Panc1 (cell line): ENCODE measurements around the gene NOL9. TPM values are rescaled to one million over a fixed set of nuclear protein-coding genes. Genes with fewer than 3 reads are reported as not detected.
A peak's percentile ranks its signal among the peaks of the same experiment; 100 is the strongest.

Experiments
- ATAC-seq: fragments of 200-7000 bp; cut with Tn5 transposase; 2 replicates; pipeline ENCODE4 v1.9.1; 2020; ENCODE audit warnings: mild to moderate bottlenecking, moderate library complexity
- BruUV-seq: library from RNA; stranded (reverse); fragments of 400-500 nt; replicated peaks from 2 replicates; lab custom pipeline; 2021; lab: Mats Ljungman, UMichigan
- CTCF ChIA-PET: fragments of 300-600 bp; sonication (Branson Sonifier 250); formaldehyde crosslinking; loops from one replicate; lab custom pipeline; 2022; ENCODE audit warnings: antibody characterized with exemption; lab: Charles Lee
- POLR2A ChIA-PET: fragments of 300-600 bp; sonication (Branson Sonifier 250); formaldehyde crosslinking; loops from one replicate; lab custom pipeline; 2022; ENCODE audit warnings: antibody characterized with exemption; lab: Charles Lee
- DNase-seq: peaks from one replicate; pipeline ENCODE4 v3.0.0-alpha.2; 2010; ENCODE audit warnings: low read depth, low spot score
- H3K27ac ChIP-seq: 2 replicates; pipeline ENCODE4 v1.5.1; 2011; ENCODE audit warnings: mild to moderate bottlenecking, low read length, inconsistent platforms
- H3K27me3 ChIP-seq: fragments of 200-500 bp; sonication (Bioruptor generic); 2 replicates; pipeline ENCODE4 v1.6.0; 2014; ENCODE audit warnings: low read length, inconsistent platforms; ENCODE audit not compliant: control insufficient read depth, insufficient read depth
- H3K36me3 ChIP-seq: fragments of 200-500 bp; sonication (Bioruptor generic); 2 replicates; pipeline ENCODE4 v1.5.1; 2014; ENCODE audit warnings: inconsistent platforms, mild to moderate bottlenecking, low read length, moderate library complexity; ENCODE audit not compliant: control insufficient read depth, insufficient read depth
- H3K4me1 ChIP-seq: 2 replicates; pipeline ENCODE4 v1.5.1; 2011; ENCODE audit warnings: inconsistent platforms, mild to moderate bottlenecking, low read length, moderate library complexity; ENCODE audit not compliant: control insufficient read depth, insufficient read depth
- H3K4me3 ChIP-seq, 2 experiments: 2 replicates each; pipeline ENCODE4 v1.5.1; 2011 to 2012; ENCODE audit warnings: low read depth in 2 of 2, low read length in 2 of 2, mild to moderate bottlenecking in 2 of 2, inconsistent platforms in 1 of 2, moderate library complexity in 1 of 2
- H3K9me3 ChIP-seq: fragments of 200-500 bp; sonication (Bioruptor generic); 2 replicates; pipeline ENCODE4 v1.5.1; 2014; ENCODE audit warnings: low read depth, mild to moderate bottlenecking, inconsistent platforms, low read length, moderate library complexity; ENCODE audit not compliant: control insufficient read depth, insufficient read depth
- POLR2AphosphoS5 ChIP-seq: IDR thresholded peaks from 2 replicates; pipeline ENCODE4 v1.6.1; 2012; ENCODE audit warnings: mild to moderate bottlenecking, low read depth, low read length, moderate library complexity
- SIN3A ChIP-seq: IDR thresholded peaks from 2 replicates; pipeline ENCODE4 v1.6.1; 2012; ENCODE audit warnings: low read depth, mild to moderate bottlenecking, low read length, moderate library complexity, borderline replicate concordance; ENCODE audit not compliant: insufficient read depth
- TCF7L2 ChIP-seq: IDR thresholded peaks from 2 replicates; pipeline ENCODE4 v1.6.1; 2011; ENCODE audit warnings: mild to moderate bottlenecking, low read depth, low read length, inconsistent platforms
- in situ Hi-C: cut with HindIII; loops from 2 replicates; pipeline ENCODE4 v1.10.0; 2016; ENCODE audit warnings: low sequenced_read_pairs, low pct_unique_long_range_greater_than_20kb
- intact Hi-C: fragments of 100-400 bp; cut with micrococcal nuclease; formaldehyde crosslinking; loops from one replicate; pipeline ENCODE4 v1.10.0; 2022; ENCODE audit not compliant: unreplicated experiment
- total RNA-seq: library from RNA; stranded (reverse); gene quantifications from one replicate; pipeline ENCODE4 v1.2.1, GENCODE V29; 2021; ENCODE audit not compliant: unreplicated experiment
- TF ChIP-seq, protein P1 (sequence below): fragments of 450-650 bp; IDR thresholded peaks from 2 replicates; pipeline ENCODE4 v1.5.1; 2017; ENCODE audit warnings: mild to moderate bottlenecking
- TF ChIP-seq, protein P2 (sequence below), 2 experiments: IDR thresholded peaks; 2 replicates each; pipeline ENCODE4 v1.6.1; 2011 to 2012; ENCODE audit warnings: low read depth in 2 of 2, control low read depth in 1 of 2, low read length in 1 of 2, mild to moderate bottlenecking in 1 of 2, moderate library complexity in 1 of 2; ENCODE audit not compliant: insufficient read depth in 1 of 2

The NOL9 gene
- total RNA-seq, 1 experiment from 2014 or later: 46.4 TPM

- CTCF ChIA-PET: no interaction called here
- POLR2A ChIA-PET: no interaction called here
- in situ Hi-C loops (no loop called here), intact Hi-C loops (no loop called here)
- Histone ChIP-seq H3K4me1 (peaks cover 23% of the 10 kb centered on the region), H3K9me3 (no peaks in the 10 kb centered on the region), H3K27me3 (no peaks in the 10 kb centered on the region), H3K27ac (no peak overlapping the region), H3K4me3 (no peak overlapping the region), H3K36me3 (peaks cover 7% of the 10 kb centered on the region; the same call in 1 of the 2 replicates)
- BruUV-seq: no TSS peak
- DNase-seq (no peak), ATAC-seq (no peak)
- TF ChIP-seq TCF7L2 (no peak), SIN3A (no peak), POLR2AphosphoS5 (no peak)
- TF ChIP-seq, protein P1, sequence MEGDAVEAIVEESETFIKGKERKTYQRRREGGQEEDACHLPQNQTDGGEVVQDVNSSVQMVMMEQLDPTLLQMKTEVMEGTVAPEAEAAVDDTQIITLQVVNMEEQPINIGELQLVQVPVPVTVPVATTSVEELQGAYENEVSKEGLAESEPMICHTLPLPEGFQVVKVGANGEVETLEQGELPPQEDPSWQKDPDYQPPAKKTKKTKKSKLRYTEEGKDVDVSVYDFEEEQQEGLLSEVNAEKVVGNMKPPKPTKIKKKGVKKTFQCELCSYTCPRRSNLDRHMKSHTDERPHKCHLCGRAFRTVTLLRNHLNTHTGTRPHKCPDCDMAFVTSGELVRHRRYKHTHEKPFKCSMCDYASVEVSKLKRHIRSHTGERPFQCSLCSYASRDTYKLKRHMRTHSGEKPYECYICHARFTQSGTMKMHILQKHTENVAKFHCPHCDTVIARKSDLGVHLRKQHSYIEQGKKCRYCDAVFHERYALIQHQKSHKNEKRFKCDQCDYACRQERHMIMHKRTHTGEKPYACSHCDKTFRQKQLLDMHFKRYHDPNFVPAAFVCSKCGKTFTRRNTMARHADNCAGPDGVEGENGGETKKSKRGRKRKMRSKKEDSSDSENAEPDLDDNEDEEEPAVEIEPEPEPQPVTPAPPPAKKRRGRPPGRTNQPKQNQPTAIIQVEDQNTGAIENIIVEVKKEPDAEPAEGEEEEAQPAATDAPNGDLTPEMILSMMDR: no peak
- TF ChIP-seq, protein P2, sequence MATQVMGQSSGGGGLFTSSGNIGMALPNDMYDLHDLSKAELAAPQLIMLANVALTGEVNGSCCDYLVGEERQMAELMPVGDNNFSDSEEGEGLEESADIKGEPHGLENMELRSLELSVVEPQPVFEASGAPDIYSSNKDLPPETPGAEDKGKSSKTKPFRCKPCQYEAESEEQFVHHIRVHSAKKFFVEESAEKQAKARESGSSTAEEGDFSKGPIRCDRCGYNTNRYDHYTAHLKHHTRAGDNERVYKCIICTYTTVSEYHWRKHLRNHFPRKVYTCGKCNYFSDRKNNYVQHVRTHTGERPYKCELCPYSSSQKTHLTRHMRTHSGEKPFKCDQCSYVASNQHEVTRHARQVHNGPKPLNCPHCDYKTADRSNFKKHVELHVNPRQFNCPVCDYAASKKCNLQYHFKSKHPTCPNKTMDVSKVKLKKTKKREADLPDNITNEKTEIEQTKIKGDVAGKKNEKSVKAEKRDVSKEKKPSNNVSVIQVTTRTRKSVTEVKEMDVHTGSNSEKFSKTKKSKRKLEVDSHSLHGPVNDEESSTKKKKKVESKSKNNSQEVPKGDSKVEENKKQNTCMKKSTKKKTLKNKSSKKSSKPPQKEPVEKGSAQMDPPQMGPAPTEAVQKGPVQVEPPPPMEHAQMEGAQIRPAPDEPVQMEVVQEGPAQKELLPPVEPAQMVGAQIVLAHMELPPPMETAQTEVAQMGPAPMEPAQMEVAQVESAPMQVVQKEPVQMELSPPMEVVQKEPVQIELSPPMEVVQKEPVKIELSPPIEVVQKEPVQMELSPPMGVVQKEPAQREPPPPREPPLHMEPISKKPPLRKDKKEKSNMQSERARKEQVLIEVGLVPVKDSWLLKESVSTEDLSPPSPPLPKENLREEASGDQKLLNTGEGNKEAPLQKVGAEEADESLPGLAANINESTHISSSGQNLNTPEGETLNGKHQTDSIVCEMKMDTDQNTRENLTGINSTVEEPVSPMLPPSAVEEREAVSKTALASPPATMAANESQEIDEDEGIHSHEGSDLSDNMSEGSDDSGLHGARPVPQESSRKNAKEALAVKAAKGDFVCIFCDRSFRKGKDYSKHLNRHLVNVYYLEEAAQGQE (IDR thresholded peaks at IDR 0.05; ENCODE audit: insufficient read depth in 1 of 2, low read depth in 2 of 2, low read length in 1 of 2): no peak
Observed at GRCh38 chr1:6582370-6582769, 28.1 kb upstream of the NOL9 start.

- Histone ChIP-seq H3K27ac (no peak overlapping the region), H3K4me3 (0 out of 4 replicates have a peak overlapping the region, but pooled peaks of 1 of the 2 experiments have one; percentile 5), H3K27me3 (no peaks in the 10 kb centered on the region), H3K36me3 (peaks cover 7% of the 10 kb centered on the region; the same call in 1 of the 2 replicates), H3K4me1 (peaks cover 23% of the 10 kb centered on the region), H3K9me3 (no peaks in the 10 kb centered on the region)
- CTCF ChIA-PET: interaction anchor here (0.6 kb wide), 1 partner anchor 41 kb away, joined by 7 read pairs; no protein-coding TSS in a partner anchor
- intact Hi-C loops (no loop called here), in situ Hi-C loops (no loop called here)
- POLR2A ChIA-PET: no interaction called here
- DNase-seq (no peak), ATAC-seq (no peak)
- BruUV-seq: no TSS peak
- TF ChIP-seq SIN3A (no peak), TCF7L2 (no peak), POLR2AphosphoS5 (no peak)
- TF ChIP-seq, protein P2 (IDR thresholded peaks at IDR 0.05; ENCODE audit: insufficient read depth in 1 of 2, low read depth in 2 of 2, low read length in 1 of 2): no peak
- TF ChIP-seq, protein P1: no peak
Observed at GRCh38 chr1:6581561-6582305, 27.4 kb upstream of the NOL9 start.
